Activated naive CD4-positive, alpha-beta T cell (primary cell): ENCODE measurements around the gene ULBP1.
"Not testable (repeated sequence)": the region's sequence is repeated elsewhere in the genome, so short reads cannot be mapped to it uniquely, and the experiment has no call there.

Source experiments
- DNase-seq, 4 experiments: peaks; one replicate each; lab custom pipeline; 2025; lab: John Stamatoyannopoulos, UW

The ULBP1 gene

DNA sequence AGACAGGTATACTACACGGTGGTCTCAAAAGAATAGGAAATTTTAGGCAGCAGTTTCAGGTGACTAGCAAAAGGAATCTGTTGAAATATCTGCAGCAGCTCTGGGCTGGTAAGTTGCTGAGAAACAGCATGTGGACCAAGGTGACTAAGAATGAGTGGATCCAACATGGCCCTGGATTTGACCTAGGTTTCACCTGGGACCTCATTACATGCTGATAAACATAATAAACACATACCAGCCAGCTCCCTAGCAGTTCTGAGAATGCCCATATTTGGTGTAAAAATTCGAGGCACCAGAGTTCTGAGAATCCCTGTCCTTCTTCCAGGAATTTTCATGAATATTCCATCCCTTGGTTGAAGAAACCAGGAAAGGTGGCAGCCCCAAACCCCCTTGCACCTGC lies 10.4 kb upstream of the ULBP1 start:
- DNase-seq: not testable (repeated sequence)

DNA sequence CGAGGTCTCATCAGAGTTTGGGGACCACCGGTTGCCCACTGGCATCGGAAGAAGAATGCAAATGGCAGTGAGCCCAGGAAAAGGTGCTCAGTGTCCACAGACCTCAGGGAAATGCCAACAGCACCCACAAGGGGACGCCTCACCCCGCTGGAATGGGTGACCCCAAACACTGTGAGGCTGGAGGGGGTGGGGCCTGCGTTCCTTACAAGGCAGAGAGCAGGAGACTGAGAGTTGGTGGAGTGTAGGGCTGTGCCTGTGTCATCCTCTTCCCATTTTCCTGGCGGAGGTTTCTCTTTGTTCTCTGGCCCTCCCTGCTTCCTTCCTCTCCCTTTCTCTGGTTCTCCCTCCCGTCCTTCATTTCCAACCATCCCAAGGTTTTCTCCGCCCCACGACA lies 9.8 kb upstream of the ULBP1 start:
- not testable (repeated sequence) for DNase-seq

- DNase-seq: not testable (repeated sequence)
These were observed 9.3 kb upstream of the ULBP1 start for GRCh38 chr6:149954328-149954983.

GRCh38 chr6:149954984-149955653 lies 8.6 kb upstream of the ULBP1 start:
- DNase-seq: not testable (repeated sequence)

GRCh38 chr6:149955654-149956317 lies 8.0 kb upstream of the ULBP1 start:
- DNase-seq: not testable (repeated sequence)

GRCh38 chr6:149958124-149958523 lies 5.6 kb upstream of the ULBP1 start:
- DNase-seq: not testable (repeated sequence)

DNA sequence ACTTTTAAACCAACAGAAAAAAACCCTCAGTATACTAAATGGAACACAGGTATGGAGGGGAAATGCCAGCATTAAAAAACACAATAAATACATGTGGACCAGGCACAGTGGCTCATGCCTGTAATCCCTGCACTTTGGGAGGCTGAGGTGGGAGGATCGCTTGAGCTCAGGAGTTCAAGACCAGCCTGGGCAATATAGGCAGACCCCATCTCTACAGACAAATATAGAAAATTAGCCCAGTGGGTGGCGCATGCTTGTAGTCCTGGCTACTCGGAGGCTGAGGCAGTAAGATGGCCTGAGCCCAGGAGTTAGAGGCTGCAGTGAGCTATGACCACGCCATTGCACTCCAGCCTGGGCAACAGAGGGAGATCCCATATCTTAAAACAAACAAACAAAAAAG lies 3.9 kb upstream of the ULBP1 start:
- DNase-seq: not testable (repeated sequence)

GRCh38 chr6:149960488-149960887 lies 3.3 kb upstream of the ULBP1 start:
- DNase-seq: no peak

- DNase-seq: peak in 1 of 4 experiments; percentile 12
These were observed 1.9 kb upstream of the ULBP1 start for GRCh38 chr6:149961728-149962425.

DNA sequence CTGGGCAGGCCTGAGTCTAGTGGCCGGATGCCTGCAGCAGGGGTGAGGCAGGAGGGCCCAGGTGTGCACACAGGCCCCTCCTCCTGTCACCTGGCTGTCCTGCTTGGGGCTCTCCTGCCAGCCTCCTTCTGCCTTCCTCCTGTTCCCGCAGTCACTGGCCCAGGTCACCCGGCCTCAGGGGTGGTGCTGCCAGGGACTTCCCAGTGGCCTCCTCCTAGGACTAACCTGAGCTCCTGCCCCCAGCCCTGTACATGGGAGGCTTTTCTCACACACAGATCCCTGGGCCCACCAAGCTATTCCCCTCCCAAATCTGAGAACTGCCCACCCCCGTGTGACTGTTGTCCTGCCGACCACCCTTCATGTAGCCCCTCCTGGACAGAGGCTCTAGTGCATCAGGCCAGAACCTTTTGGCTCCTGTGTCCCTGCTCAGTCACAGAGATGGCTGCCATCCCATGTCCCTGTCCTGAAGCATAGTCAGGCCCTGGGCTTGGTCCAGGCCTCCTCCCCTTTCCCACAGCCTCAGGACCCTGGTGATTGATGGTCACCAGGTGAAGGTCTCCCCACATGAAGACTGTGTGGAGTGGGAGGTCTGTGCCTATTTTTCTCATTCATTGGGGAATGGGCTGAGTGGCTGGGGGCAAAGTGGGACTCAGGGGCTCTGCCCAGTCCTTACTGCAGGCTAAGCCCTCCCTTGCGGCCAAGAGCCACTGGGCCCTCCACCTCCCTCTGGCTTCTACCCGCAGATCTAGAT lies 1.1 kb upstream of the ULBP1 start:
- no peak for DNase-seq

- no peak for DNase-seq
These were observed 606 bp upstream of the ULBP1 start for GRCh38 chr6:149963212-149963461.

DNA sequence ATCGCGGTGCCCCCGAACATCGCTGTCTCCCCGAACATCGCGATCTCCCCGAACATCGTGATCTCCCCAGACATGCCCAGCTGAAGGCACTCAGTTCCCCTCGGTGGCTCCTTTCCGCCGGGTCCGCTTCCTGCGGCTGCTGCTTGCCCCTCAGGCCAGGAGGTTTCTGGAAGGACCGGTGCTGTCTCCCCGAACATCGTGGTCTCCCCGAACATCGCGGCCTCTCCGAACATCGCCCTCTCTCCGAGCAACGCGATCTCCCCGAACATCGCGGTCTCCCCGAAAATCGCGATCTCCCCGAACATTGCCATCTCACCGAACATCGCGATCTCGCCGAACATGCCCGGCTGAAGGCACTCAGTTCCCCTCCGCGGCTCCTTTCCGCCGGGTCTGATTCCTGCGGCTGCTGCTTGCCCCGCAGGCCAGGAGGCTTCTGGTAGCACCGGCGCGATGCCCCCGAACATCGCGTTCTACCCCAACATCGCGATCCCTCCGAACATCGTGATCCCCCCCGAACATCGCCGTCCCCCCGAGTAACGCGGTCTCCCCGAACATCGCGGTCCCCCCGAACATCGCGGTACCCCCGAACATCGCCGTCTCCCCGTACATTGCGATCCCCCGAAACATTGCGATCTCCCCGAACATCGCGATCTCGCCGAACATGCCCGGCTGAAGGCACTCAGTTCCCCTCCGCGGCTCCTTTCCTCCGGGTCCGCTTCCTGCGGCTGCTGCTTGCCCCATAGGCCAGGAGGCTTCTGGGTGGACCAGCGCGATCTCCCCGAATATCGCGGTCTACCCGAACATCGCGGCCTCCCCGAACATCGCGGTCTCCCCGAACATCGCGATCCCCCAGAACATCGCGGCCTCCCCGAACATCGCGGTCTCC lies 808 bp downstream of the ULBP1 start:
- no peak for DNase-seq

DNA sequence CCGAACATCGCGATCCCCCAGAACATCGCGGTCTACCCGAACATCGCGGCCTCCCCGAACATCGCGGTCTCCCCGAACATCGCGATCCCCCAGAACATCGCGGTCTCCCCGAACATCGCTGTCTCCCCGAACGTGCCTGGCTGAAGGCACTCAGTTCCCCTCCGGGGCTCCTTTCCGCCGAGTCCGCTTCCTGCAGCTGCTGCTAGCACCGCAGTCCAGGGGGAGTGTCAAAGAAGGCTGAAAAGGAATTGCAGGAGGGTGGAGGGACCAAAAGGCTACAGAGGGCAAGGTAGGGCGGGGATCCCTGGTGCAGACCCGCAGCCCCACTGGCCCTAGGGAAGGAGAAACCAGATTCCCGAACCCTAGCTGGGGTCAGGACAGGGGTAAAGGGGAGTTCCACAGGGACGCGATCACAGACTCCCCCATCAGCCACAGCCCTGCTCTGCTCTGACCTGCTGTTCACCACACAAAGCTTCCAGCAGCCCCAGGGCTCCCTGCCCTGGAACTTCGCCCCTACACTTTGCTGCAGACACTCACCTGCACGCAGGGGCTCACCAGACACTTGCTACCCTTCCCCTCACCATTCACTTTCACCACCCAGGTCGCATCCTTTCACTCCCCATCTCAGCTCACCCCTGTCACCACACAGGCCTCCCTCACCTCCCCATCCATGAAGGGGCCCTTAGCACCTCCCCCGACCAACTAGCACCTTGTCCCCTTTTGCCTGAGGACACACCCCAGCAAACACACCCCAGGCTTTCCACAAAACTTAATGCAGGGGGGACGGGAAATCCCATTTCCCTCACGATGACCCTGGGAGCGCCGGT lies 1.7 kb downstream of the ULBP1 start:
- peak in 1 of 4 experiments; percentile 13 for DNase-seq

DNA sequence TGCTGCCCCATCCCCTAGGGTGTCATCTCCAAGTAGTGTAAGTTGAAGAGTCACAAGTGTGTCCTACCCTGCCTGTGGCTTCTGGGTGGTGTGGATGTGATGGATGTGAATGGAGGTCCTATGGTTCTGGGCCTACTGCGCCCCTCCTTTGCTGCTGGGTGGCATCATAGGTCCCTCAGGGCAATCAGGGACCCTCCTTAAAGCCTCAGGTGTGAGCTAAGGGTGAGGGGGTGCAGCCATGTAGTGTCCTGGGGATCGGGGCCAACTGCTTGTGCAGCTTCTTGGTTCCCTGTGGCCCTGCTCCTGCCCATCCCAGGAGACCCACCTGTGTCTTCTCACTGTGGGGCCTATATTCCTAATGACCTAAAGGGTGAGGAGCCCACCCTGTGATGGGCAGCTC lies 2.6 kb downstream of the ULBP1 start:
- not testable (repeated sequence) for DNase-seq

GRCh38 chr6:149967591-149967990 lies 3.8 kb downstream of the ULBP1 start:
- DNase-seq: no peak

DNA sequence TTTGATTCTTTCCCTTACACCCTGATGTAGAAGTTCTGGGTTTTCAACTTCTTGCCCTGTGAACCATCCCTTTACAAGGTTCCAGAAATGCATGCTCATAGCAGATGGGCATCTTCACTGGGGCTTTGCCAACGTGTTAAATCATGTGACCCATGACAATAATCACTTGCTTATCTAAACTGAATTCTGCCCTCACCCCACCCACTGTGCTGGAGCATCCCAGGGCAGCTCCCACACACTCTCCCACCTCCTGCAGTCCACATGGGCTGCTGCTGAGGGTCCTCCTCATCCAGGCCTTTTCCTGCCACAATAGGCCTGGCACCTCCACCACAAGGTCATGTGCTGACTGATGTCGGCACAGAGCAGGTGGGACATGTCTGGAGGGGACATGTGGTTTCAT lies 4.3 kb downstream of the ULBP1 start:
- not testable (repeated sequence) for DNase-seq

GRCh38 chr6:149968909-149969308 lies 5.2 kb downstream of the ULBP1 start:
- DNase-seq: not testable (repeated sequence)

- no peak for DNase-seq
These were observed 5.9 kb downstream of the ULBP1 start for GRCh38 chr6:149969635-149970034.

GRCh38 chr6:149974394-149974793 lies 10.7 kb downstream of the ULBP1 start:
- DNase-seq: not testable (repeated sequence)

DNA sequence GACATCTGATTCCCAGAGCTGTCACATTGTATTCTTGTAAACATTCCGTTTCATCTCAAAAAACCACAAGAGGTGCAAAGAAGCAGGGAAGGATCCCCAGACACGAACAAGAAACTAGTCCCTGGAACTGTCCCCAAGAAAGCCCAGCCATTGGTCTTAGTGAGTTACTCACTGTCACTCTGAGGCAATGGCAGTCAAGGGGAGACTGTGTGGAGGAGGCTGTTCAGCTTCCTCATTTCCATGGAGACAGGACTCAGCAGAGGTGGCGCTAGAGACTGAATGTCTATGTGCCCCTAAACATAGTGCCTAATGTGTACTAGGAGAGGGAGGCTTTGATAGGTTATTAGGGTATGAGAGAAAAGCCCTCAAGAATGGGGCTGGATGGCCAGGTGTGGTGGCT lies 11.1 kb downstream of the ULBP1 start:
- DNase-seq: no peak
